ENCODE data around the gene NOP53. TPM values are rescaled to one million over a fixed set of nuclear protein-coding genes. Genes with fewer than 3 reads are reported as not detected.

Gene NOP53
- total and polyA plus RNA-seq, 2 of the 13 experiments (the other 11 are each of a cell fraction or from before 2014, with no cell fraction given) = 53.9 to 141 TPM

DNA sequence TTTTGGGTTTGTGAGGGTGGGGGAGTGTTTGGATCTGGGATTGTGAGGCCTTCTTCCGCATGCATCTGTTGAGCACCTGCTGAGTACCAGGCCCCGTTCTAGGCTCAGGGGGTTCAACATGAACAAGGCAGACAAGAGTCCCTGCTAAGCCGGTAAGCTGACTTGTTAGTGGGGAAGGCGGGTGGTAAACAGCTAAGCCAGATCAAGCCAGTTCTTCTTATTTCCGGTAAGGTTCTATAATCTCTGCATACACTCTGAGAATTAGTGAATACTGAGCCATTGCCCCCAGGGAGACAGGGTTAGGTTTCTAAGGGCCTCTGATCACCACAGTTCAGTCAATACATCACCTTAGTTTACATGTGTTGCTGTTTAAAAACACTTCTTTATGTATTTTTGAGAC is 42.0 kb upstream of the NOP53 start:
- no TSS peak for BruUV-seq (replicated peaks)
- TF ChIP-seq MBD4 (IDR thresholded peaks at IDR 0.05; ENCODE audit: borderline replicate concordance, low read length) (no peak), ZNF101 (CRISPR knock-in tag; IDR thresholded peaks at IDR 0.05; ENCODE audit: borderline replicate concordance, low read depth) (no peak), SCMH1 (CRISPR knock-in tag; IDR thresholded peaks at IDR 0.05; ENCODE audit: borderline replicate concordance) (no peak), ZNF747 (CRISPR knock-in tag; IDR thresholded peaks at IDR 0.05; ENCODE audit: borderline replicate concordance) (no peak), ZNF549 (CRISPR knock-in tag; IDR thresholded peaks at IDR 0.05) (no peak), ZNF496 (CRISPR knock-in tag; IDR thresholded peaks at IDR 0.05; ENCODE audit: insufficient replicate concordance) (no peak), HOXA3 (CRISPR knock-in tag; IDR thresholded peaks at IDR 0.05) (no peak), BORCS8-MEF2B (CRISPR knock-in tag; IDR thresholded peaks at IDR 0.05) (no peak), EP300 (IDR thresholded peaks at IDR 0.05; ENCODE audit: low read depth in 2 of 2, low read length in 2 of 2) (no peak), EP300 (CRISPR knock-in tag; IDR thresholded peaks at IDR 0.05; ENCODE audit: borderline replicate concordance) (no peak), ZNF335 (CRISPR knock-in tag; IDR thresholded peaks at IDR 0.05) (no peak)
- TF ChIP-seq, protein P1, sequence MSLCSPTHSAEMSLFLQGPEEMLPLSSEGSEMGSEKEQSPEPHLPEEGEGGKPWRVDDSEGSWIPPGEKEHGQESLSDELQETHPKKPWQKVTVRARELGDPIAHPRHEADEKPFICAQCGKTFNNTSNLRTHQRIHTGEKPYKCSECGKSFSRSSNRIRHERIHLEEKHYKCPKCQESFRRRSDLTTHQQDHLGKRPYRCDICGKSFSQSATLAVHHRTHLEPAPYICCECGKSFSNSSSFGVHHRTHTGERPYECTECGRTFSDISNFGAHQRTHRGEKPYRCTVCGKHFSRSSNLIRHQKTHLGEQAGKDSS (CRISPR knock-in tag; IDR thresholded peaks at IDR 0.05; ENCODE audit: borderline replicate concordance, low read depth) = no peak
- TF ChIP-seq, protein P2, sequence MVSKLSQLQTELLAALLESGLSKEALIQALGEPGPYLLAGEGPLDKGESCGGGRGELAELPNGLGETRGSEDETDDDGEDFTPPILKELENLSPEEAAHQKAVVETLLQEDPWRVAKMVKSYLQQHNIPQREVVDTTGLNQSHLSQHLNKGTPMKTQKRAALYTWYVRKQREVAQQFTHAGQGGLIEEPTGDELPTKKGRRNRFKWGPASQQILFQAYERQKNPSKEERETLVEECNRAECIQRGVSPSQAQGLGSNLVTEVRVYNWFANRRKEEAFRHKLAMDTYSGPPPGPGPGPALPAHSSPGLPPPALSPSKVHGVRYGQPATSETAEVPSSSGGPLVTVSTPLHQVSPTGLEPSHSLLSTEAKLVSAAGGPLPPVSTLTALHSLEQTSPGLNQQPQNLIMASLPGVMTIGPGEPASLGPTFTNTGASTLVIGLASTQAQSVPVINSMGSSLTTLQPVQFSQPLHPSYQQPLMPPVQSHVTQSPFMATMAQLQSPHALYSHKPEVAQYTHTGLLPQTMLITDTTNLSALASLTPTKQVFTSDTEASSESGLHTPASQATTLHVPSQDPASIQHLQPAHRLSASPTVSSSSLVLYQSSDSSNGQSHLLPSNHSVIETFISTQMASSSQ (IDR thresholded peaks at IDR 0.05; ENCODE audit: low read depth) = no peak
- TF ChIP-seq, protein P2 (CRISPR knock-in tag; IDR thresholded peaks at IDR 0.05; ENCODE audit: borderline replicate concordance) = no peak
- TF ChIP-seq, protein P3, sequence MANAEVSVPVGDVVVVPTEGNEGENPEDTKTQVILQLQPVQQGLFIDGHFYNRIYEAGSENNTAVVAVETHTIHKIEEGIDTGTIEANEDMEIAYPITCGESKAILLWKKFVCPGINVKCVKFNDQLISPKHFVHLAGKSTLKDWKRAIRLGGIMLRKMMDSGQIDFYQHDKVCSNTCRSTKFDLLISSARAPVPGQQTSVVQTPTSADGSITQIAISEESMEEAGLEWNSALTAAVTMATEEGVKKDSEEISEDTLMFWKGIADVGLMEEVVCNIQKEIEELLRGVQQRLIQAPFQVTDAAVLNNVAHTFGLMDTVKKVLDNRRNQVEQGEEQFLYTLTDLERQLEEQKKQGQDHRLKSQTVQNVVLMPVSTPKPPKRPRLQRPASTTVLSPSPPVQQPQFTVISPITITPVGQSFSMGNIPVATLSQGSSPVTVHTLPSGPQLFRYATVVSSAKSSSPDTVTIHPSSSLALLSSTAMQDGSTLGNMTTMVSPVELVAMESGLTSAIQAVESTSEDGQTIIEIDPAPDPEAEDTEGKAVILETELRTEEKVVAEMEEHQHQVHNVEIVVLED (CRISPR knock-in tag; IDR thresholded peaks at IDR 0.05; ENCODE audit: borderline replicate concordance) = no peak
- DNase-seq (ENCODE audit: low spot score) (no peak), ATAC-seq (no peak), FAIRE-seq (no peak)
- no peaks in the 10 kb centered on the region for H3K27me3 ChIP-seq (ENCODE audit: control insufficient read depth in 1 of 2, insufficient read depth in 2 of 2, low read length in 2 of 2)
- H3K9me3 ChIP-seq (ENCODE audit: low read length) = no peaks in the 10 kb centered on the region
- H4K20me1 ChIP-seq (ENCODE audit: insufficient read depth, low read length) = no peaks in the 10 kb centered on the region
- H3K36me3 ChIP-seq (replicated peaks in 1 of 2; ENCODE audit: control insufficient read depth in 1 of 2, insufficient read depth in 2 of 2, low read length in 2 of 2) = peaks cover 1 to 5% of the 10 kb centered on the region in 2 experiments; a peak in 2 of 5 replicates
- H3K27ac ChIP-seq (ENCODE audit: extremely low read length, insufficient read depth, low read length) = no peak overlapping the region
- POLR2A ChIA-PET = no interaction called here
- in situ Hi-C loops (cut with HindIII; ENCODE audit: extremely low pct_ligation_motif_present, low pct_unique_long_range_greater_than_20kb) = loop anchor here (5.0 kb wide), 1 partner anchor 39 kb away; no protein-coding TSS in a partner anchor
- H3K79me2 ChIP-seq (ENCODE audit: insufficient read depth, low read length) = no peaks in the 10 kb centered on the region
- CTCF ChIA-PET (ENCODE audit: low intra/inter-chr PET ratio, low total read pairs) = no interaction called here
- H3K9ac ChIP-seq (ENCODE audit: insufficient read depth, low read depth, low read length) = no peak overlapping the region
- 97% methylated on average over 5 of the region's 5 CpGs for WGBS (ENCODE audit: low lambda C conversion rate)
- no peak overlapping the region for H3K4me2 ChIP-seq (ENCODE audit: low read depth, low read length)
- no peak overlapping the region for H2AFZ ChIP-seq (ENCODE audit: low read length)
- H3K4me3 ChIP-seq (replicated peaks in 1 of 3; ENCODE audit: insufficient read depth in 1 of 3, low read depth in 2 of 3, low read length in 3 of 3) = no peak overlapping the region
- H3K4me1 ChIP-seq (ENCODE audit: insufficient read depth, low read length) = no peaks in the 10 kb centered on the region
- intact Hi-C loops (cut with micrococcal nuclease; ENCODE audit: unreplicated experiment) = no loop called here
